NT2/D1 (cell line): ENCODE data around the gene RAE1.

ENCODE experiments used
- DNase-seq: peaks from one replicate; pipeline ENCODE4 v3.0.0-alpha.2; 2011; ENCODE audit warnings: low read depth, low spot score
- H3K27me3 ChIP-seq: 2 replicates; pipeline ENCODE4 v1.6.0; 2011; ENCODE audit warnings: mild to moderate bottlenecking; ENCODE audit not compliant: insufficient read length, insufficient read depth
- H3K36me3 ChIP-seq: 2 replicates; pipeline ENCODE4 v1.6.1; 2011; ENCODE audit warnings: mild to moderate bottlenecking, low read length, mixed read lengths; ENCODE audit not compliant: insufficient read depth, insufficient read length
- H3K4me1 ChIP-seq: 2 replicates; pipeline ENCODE4 v1.5.1; 2011; ENCODE audit not compliant: insufficient read depth, insufficient read length
- H3K4me3 ChIP-seq: 2 replicates; pipeline ENCODE4 v1.5.1; 2011; ENCODE audit warnings: low read depth; ENCODE audit not compliant: insufficient read length
- H3K9ac ChIP-seq: 2 replicates; pipeline ENCODE4 v1.6.0; 2011; ENCODE audit warnings: low read depth; ENCODE audit not compliant: insufficient read length
- H3K9me3 ChIP-seq: 2 replicates; pipeline ENCODE4 v1.5.1; 2011; ENCODE audit warnings: mild to moderate bottlenecking, low read length; ENCODE audit not compliant: insufficient read depth
- SUZ12 ChIP-seq: IDR thresholded peaks from 2 replicates; pipeline ENCODE4 v1.6.1; 2011; ENCODE audit not compliant: insufficient read length, insufficient read depth; ENCODE audit errors: extremely low read depth
- YY1 ChIP-seq: IDR thresholded peaks from 2 replicates; pipeline ENCODE4 v1.6.1; 2011; ENCODE audit not compliant: insufficient read length, insufficient read depth
- ZNF274 ChIP-seq: IDR thresholded peaks from 2 replicates; pipeline ENCODE4 v1.6.1; 2011; ENCODE audit warnings: mild to moderate bottlenecking, low read depth, low read length

Gene RAE1

DNA sequence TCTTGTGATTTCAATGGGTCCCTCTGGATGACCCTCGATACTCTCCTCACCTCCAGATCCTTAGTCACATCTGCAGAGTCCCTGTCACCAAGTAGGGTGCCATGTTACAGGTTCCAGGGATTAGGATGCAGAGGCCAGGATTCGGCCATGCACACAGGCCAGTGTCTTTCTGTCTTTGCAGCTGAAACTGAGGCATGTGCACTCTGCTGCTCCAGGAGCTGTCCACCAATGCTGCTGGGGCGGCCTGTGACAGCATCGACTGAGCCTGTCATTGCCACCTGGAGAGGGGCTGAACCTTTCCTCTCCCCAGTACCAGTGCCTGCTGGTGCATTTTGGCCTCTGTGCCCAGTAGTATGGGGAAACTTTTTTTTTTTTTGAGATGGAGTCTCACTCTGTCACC is 35.7 kb downstream of the RAE1 start:
- no peak overlapping the region for H3K9ac ChIP-seq
- peaks cover 4% of the 10 kb centered on the region for H3K4me1 ChIP-seq
- H3K9me3 ChIP-seq, result no peaks in the 10 kb centered on the region
- peaks cover 30% of the 10 kb centered on the region for H3K36me3 ChIP-seq
- no peak for DNase-seq
- TF ChIP-seq ZNF274 (no peak), SUZ12 (no peak), YY1 (no peak)
- peaks cover 13% of the 10 kb centered on the region for H3K27me3 ChIP-seq
- H3K4me3 ChIP-seq, result no peak overlapping the region

- Histone ChIP-seq H3K27me3 (peaks cover 13% of the 10 kb centered on the region), H3K4me3 (no peak overlapping the region), H3K36me3 (peaks cover 30% of the 10 kb centered on the region), H3K9ac (no peak overlapping the region), H3K9me3 (no peaks in the 10 kb centered on the region), H3K4me1 (peaks cover 7% of the 10 kb centered on the region)
- TF ChIP-seq YY1 (no peak), SUZ12 (no peak), ZNF274 (no peak)
- DNase-seq, result no peak
Observed at GRCh38 chr20:57387463-57387862, 36.4 kb downstream of the RAE1 start.

DNA sequence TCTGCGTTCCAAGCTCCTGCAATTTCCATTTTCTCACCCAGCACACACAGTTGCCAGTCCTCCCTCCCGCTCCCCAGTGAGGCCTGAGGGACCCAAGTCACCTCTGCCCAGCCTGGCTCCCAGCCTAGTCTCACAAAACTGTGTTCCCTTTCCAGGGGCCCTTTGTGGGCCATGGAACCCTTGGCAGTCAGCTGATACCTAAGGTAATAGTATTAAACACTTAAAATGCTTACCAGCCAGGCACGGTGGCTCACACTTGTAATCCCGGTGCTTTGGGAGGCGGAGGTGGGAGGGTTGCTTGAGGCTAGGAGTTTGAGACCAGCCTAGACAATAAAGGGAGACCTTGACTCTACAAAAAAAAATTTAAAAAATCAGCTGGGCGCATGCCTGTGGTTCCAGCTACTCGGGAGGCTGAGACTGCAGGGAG is 36.9 kb downstream of the RAE1 start:
- Histone ChIP-seq H3K27me3 (peaks cover 13% of the 10 kb centered on the region), H3K9me3 (no peaks in the 10 kb centered on the region), H3K4me3 (no peak overlapping the region), H3K9ac (peak overlapping the region; percentile 36), H3K4me1 (peaks cover 9% of the 10 kb centered on the region), H3K36me3 (peaks cover 35% of the 10 kb centered on the region)
- no peak for DNase-seq
- no peak for TF ChIP-seq ZNF274
- TF ChIP-seq YY1, result no peak
- TF ChIP-seq SUZ12, result no peak

DNA sequence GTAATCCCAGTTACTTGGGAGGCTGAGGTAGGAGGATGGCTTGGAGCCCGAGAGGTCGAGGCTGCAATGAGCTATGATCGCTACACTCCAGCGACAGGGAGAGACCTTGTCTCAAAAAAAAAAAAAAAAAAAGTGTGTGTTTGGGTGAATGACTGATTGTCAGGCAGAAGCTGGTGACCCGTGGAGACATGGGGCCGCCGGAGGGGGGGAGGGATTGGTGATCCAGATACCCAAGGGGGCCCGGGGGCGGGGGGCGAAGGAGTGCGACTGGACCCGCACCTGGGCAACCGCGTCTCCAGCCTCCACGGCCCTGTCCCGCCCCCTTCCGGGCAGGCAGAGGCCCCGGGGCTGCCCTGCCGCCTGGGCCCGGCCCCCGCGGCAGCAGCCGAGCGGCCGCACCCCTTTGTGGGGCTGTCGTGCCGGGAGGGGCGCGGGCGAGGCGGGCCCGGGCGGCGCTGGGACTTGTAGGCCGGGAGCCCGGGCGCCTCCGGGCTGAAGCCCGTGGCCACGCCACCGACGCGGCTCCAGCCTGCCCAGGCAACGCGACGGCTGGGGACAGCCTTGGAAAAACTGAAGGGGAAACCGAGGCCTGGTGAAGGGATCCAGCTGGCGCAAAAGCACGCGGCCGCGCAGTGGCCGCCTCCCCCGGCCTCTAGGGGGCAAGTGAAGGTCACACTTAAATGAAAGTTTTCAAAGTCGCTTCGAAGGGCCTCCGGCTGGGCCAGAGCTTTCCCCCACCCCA is 38.1 kb downstream of the RAE1 start:
- Histone ChIP-seq H3K4me1 (peaks cover 17% of the 10 kb centered on the region), H3K27me3 (peaks cover 13% of the 10 kb centered on the region), H3K4me3 (peak overlapping the region; percentile 66), H3K9me3 (no peaks in the 10 kb centered on the region), H3K9ac (peak overlapping the region; percentile 94), H3K36me3 (peaks cover 47% of the 10 kb centered on the region)
- no peak for TF ChIP-seq SUZ12
- no peak for TF ChIP-seq YY1
- TF ChIP-seq ZNF274, result no peak
- DNase-seq, result no peak

DNA sequence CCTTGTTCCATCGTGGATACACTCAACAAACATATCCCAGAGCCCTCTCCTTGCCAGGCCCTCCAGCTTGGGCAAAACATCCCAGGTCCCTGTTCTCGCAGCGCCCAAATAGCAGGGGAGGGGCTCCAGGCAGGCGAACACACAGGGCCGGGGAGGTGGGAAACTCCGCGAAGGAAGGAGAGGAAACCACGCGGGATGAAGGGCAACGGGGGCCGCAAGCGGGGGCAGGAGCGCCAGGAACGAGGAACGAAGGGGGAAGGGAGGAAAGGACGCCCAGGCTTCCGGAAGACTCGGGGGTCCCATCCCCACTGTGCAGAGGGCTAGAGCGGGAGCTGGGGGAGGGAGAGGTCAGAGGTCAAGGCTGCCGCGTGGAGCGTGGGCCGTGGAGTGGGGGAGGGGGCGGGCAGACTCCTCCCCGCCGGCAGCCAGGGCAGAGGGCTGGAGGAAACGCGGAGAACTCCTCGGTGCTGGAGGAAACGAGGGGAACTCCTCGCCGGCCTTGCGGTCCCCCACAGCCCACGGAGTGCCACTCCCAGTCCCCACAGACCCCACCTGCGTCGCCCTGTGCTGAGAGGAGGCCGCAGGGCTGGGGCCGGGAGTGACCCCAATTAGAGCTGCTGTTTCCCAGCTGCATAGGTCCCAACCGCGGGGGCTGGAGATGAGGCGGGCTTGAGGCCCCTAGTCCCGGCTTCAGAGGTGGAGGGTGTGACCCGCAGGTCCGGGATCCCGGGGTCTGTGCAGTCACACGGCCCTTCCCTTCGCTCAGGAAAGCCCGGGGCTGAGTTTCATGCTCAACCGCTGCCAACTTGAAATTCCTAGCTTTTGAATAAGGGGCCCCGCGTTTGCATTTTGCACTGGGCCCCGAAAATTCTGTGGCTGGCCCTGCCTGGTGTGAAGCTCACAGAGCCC is 38.9 kb downstream of the RAE1 start:
- Histone ChIP-seq H3K9ac (peak overlapping the region; percentile 94), H3K27me3 (peaks cover 13% of the 10 kb centered on the region), H3K9me3 (no peaks in the 10 kb centered on the region), H3K4me3 (peak overlapping the region; percentile 66), H3K36me3 (peaks cover 47% of the 10 kb centered on the region), H3K4me1 (peaks cover 25% of the 10 kb centered on the region)
- TF ChIP-seq YY1, result no peak
- TF ChIP-seq SUZ12, result no peak
- TF ChIP-seq ZNF274, result no peak
- DNase-seq, result no peak

DNA sequence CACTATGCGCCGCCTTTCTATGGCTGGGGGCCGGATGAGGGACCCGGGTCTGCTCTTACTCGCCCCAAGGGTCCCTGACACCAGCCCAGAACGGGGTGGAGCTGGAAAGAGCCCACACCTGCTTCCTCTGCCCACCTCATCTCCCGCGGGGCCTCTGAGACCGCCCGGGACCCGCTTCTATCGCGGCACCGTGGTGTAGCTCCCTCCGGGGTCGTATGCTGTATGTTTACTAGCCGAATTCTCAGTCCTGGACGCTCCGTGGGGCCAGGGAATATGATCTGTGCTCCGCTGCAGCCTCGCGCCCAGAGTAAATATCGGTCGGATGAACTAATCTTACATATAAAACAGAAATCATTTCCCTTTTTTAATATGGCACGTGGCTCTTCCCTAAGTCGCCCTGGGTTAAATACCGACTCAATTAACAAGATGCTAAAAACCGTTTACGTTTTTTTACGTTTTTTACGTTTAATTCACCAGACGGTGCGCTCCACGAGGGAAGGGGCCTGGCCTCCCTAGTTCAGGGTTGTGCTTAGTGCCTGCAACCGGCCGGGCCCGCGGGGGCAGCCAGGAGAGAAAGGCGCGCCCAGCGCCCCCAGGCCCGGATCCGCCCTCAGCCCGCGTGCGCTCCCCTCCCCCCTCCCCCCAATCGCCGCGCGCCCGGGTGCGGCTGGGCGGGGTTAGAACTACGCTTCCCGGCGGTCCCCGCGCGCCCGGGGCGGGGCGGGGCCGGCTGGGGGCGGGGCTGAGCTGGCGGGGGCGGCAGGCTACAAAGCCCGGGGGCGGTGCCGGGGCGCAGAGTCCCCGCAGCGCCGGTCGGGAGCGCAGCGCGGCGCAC is 39.8 kb downstream of the RAE1 start, which contains the start of gene RBM38:
RBM38 (plus strand) TSS at position 793 of the 835 bp plus-strand sequence. CDS start 186 bp downstream, outside the sequence.
- peaks cover 45% of the 10 kb centered on the region for H3K36me3 ChIP-seq
- H3K9me3 ChIP-seq, result no peaks in the 10 kb centered on the region
- H3K27me3 ChIP-seq, result peaks cover 13% of the 10 kb centered on the region
- DNase-seq, result no peak
- H3K4me1 ChIP-seq, result peaks cover 27% of the 10 kb centered on the region
- no peak for TF ChIP-seq YY1
- TF ChIP-seq ZNF274, result no peak
- TF ChIP-seq SUZ12, result no peak
- peak within 1 kb of the TSS; percentile 76 for H3K4me3 ChIP-seq
- peak within 1 kb of the TSS; percentile 94 for H3K9ac ChIP-seq
